ENCODE data around the gene RAB15. TPM values are rescaled to one million over a fixed set of nuclear protein-coding genes. Genes with fewer than 3 reads are reported as not detected.

The RAB15 gene
- total and polyA plus RNA-seq, 9 of the 15 experiments (the other 6 are each of a cell fraction or from before 2014, with no cell fraction given), result 0.09 to 0.30 (median 0.16) TPM; not detected in 2

GRCh38 chr14:64932231-64932630 is 39.9 kb downstream of the RAB15 start:
- H3K27ac ChIP-seq (ENCODE audit: extremely low read depth, low read depth, low read length), result no peak overlapping the region
- H3K79me2 ChIP-seq (ENCODE audit: control insufficient read depth, insufficient read depth, low read length), result no peaks in the 10 kb centered on the region
- no peaks in the 10 kb centered on the region for H4K20me1 ChIP-seq (replicated peaks; ENCODE audit: control insufficient read depth, insufficient read depth, low read length)
- POLR2A ChIA-PET, result interaction anchor here (0.6 kb wide), 1 partner anchor 34 kb away, joined by 4 read pairs; no protein-coding TSS in a partner anchor
- no peak overlapping the region for H3K9ac ChIP-seq (ENCODE audit: insufficient read depth in 1 of 2, low read depth in 2 of 2, low read length in 2 of 2)
- H3K9me3 ChIP-seq (replicated peaks; ENCODE audit: control insufficient read depth, insufficient read depth, low read depth, low read length), result no peaks in the 10 kb centered on the region
- H3K4me1 ChIP-seq (replicated peaks in 1 of 2; ENCODE audit: control insufficient read depth in 2 of 2, insufficient read depth in 2 of 2, low read length in 2 of 2), result no peaks in the 10 kb centered on the region
- FAIRE-seq, result no peak
- intact Hi-C loops (cut with micrococcal nuclease) (no loop called here), in situ Hi-C loops (cut with MboI) (no loop called here)
- no peak overlapping the region for H3K4me2 ChIP-seq (ENCODE audit: insufficient read depth, low read length)
- CTCF ChIA-PET (ENCODE audit: low intra/inter-chr PET ratio), result no interaction called here
- no TSS peak for BruUV-seq (replicated peaks)
- no peaks in the 10 kb centered on the region for H3K9me1 ChIP-seq (ENCODE audit: control insufficient read depth, insufficient read depth, low read length)
- ATAC-seq, result no peak
- no peaks in the 10 kb centered on the region for H3K27me3 ChIP-seq (ENCODE audit: control insufficient read depth in 2 of 2, insufficient read depth in 2 of 2, low read length in 2 of 2)
- H3K36me3 ChIP-seq (ENCODE audit: control insufficient read depth, insufficient read depth, low read length), result peaks cover 42% of the 10 kb centered on the region; the same call in 2 of the 3 replicates
- no peak for DNase-seq (ENCODE audit: extremely low read depth in 1 of 4, low spot score in 3 of 4)
- H2AFZ ChIP-seq (ENCODE audit: low read depth, low read length), result no peak overlapping the region
- no peak overlapping the region for H3K4me3 ChIP-seq
- TF ChIP-seq RAD21 (CRISPR knock-in tag; conservative IDR thresholded peaks at IDR 0.05 in 1 of 2, IDR thresholded peaks at IDR 0.05 in 1 of 2) (no peak), KLF16 (IDR thresholded peaks at IDR 0.05) (no peak), HNRNPL (IDR thresholded peaks at IDR 0.05; ENCODE audit: low read depth, low read length) (no peak), NUFIP1 (IDR thresholded peaks at IDR 0.05; ENCODE audit: partially characterized antibody) (no peak), PPARD (CRISPR knock-in tag; IDR thresholded peaks at IDR 0.05) (no peak), ZBTB43 (CRISPR knock-in tag; IDR thresholded peaks at IDR 0.05) (no peak), TEAD2 (tag; IDR thresholded peaks at IDR 0.05) (no peak), IRF2 (CRISPR knock-in tag; IDR thresholded peaks at IDR 0.05) (no peak), RBM22 (IDR thresholded peaks at IDR 0.05; ENCODE audit: low read depth, low read length, poor library complexity, severe bottlenecking) (no peak), ZNF24 (IDR thresholded peaks at IDR 0.05) (no peak), RBM34 (IDR thresholded peaks at IDR 0.05; ENCODE audit: borderline replicate concordance, insufficient read depth, low read length) (no peak), FOSL1 (tag; conservative IDR thresholded peaks at IDR 0.05) (no peak), MTA1 (IDR thresholded peaks at IDR 0.05; ENCODE audit: borderline replicate concordance) (no peak), ZSCAN32 (CRISPR knock-in tag; IDR thresholded peaks at IDR 0.05) (no peak), RBM14 (IDR thresholded peaks at IDR 0.05; ENCODE audit: borderline replicate concordance, insufficient read depth, low read depth, low read length) (no peak), SMARCA5 (IDR thresholded peaks at IDR 0.05) (no peak), FOXO4 (CRISPR knock-in tag; IDR thresholded peaks at IDR 0.05) (no peak)
- TF ChIP-seq, protein P1, sequence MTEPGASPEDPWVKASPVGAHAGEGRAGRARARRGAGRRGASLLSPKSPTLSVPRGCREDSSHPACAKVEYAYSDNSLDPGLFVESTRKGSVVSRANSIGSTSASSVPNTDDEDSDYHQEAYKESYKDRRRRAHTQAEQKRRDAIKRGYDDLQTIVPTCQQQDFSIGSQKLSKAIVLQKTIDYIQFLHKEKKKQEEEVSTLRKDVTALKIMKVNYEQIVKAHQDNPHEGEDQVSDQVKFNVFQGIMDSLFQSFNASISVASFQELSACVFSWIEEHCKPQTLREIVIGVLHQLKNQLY (CRISPR knock-in tag; conservative IDR thresholded peaks at IDR 0.05), result no peak
- TF ChIP-seq, protein P2, sequence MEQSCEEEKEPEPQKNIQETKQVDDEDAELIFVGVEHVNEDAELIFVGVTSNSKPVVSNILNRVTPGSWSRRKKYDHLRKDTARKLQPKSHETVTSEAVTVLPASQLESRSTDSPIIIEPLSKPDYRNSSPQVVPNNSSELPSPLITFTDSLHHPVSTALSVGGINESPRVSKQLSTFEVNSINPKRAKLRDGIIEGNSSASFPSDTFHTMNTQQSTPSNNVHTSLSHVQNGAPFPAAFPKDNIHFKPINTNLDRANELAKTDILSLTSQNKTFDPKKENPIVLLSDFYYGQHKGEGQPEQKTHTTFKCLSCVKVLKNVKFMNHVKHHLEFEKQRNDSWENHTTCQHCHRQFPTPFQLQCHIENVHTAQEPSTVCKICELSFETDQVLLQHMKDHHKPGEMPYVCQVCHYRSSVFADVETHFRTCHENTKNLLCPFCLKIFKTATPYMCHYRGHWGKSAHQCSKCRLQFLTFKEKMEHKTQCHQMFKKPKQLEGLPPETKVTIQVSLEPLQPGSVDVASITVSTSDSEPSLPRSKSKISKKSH (CRISPR knock-in tag; IDR thresholded peaks at IDR 0.05), result no peak
